ENCODE measurements around the gene ATP11B. TPM values are rescaled to one million over a fixed set of nuclear protein-coding genes. Genes with fewer than 3 reads are reported as not detected.

The ATP11B gene
- total and polyA plus RNA-seq, 9 of the 15 experiments (the other 6 are each of a cell fraction or from before 2014, with no cell fraction given): 11.9 to 68.7 (median 41.8) TPM

GRCh38 chr3:182794455-182795388 is 1.4 kb downstream of the ATP11B start (continued):
- TF ChIP-seq ETS1 (conservative IDR thresholded peaks at IDR 0.05; ENCODE audit: control insufficient read depth, low read depth, low read length) (no peak), MAZ (CRISPR knock-in tag; conservative IDR thresholded peaks at IDR 0.05 in 1 of 2, IDR thresholded peaks at IDR 0.05 in 1 of 2) (0 out of 4 replicates have a peak, but pooled peaks of 1 of the 2 experiments have one; percentile 31), ZNF449 (CRISPR knock-in tag; IDR thresholded peaks at IDR 0.05) (no peak), CC2D1A (IDR thresholded peaks at IDR 0.05) (no peak), TEAD4 (IDR thresholded peaks at IDR 0.05; ENCODE audit: low read length) (0 out of 2 replicates have a peak, but pooled peaks have one; percentile 30), TEAD4 (CRISPR knock-in tag; IDR thresholded peaks at IDR 0.05; ENCODE audit: borderline replicate concordance) (no peak), CBX3 (IDR thresholded peaks at IDR 0.05; ENCODE audit: borderline replicate concordance in 1 of 2, low read length in 2 of 2) (no peak), ZNF146 (CRISPR knock-in tag; IDR thresholded peaks at IDR 0.05; ENCODE audit: unreplicated experiment) (no peak), GABPB2 (CRISPR knock-in tag; conservative IDR thresholded peaks at IDR 0.05) (no peak), ZBTB40 (IDR thresholded peaks at IDR 0.05) (peak; percentile 36), ZBTB40 (CRISPR knock-in tag; IDR thresholded peaks at IDR 0.05) (no peak), HNRNPLL (IDR thresholded peaks at IDR 0.05; ENCODE audit: low read depth, low read length, poor library complexity, severe bottlenecking) (peak; percentile 77), CBFB (CRISPR knock-in tag; IDR thresholded peaks at IDR 0.05) (no peak)
